ENCODE results near the gene THY1. TPM values are rescaled to one million over a fixed set of nuclear protein-coding genes. Genes with fewer than 3 reads are reported as not detected.

THY1 gene
- polyA plus RNA-seq, 1 donor from 2014 or later = 98.3 TPM

GRCh38 chr11:119427279-119427678, 4.3 kb upstream of the THY1 start:
- Histone ChIP-seq H3K9me3 (ENCODE audit: low read length) (no peaks in the 10 kb centered on the region), H3K27ac (ENCODE audit: low read length) (no peak overlapping the region), H3K27me3 (ENCODE audit: insufficient read depth, low read depth, low read length) (no peaks in the 10 kb centered on the region), H3K9me2 (ENCODE audit: insufficient read depth, low read length) (no peaks in the 10 kb centered on the region), H3K4me2 (ENCODE audit: low read length) (no peak overlapping the region), H4K20me1 (ENCODE audit: insufficient read depth) (no peaks in the 10 kb centered on the region), H2AFZ (ENCODE audit: low read depth, low read length) (no peak overlapping the region), H3K9ac (ENCODE audit: low read length) (no peak overlapping the region), H3K4me3 (ENCODE audit: low read length) (no peak overlapping the region), H3K79me2 (replicated peaks; ENCODE audit: insufficient read depth, low read length) (no peaks in the 10 kb centered on the region), H3K36me3 (ENCODE audit: insufficient read depth, low read length) (no peaks in the 10 kb centered on the region), H3F3A (ENCODE audit: insufficient read depth, low read length, poor library complexity, severe bottlenecking) (no peaks in the 10 kb centered on the region)
- TF ChIP-seq SMC3 (conservative IDR thresholded peaks at IDR 0.05; ENCODE audit: poor library complexity) = no peak
- TF ChIP-seq CTCF (IDR thresholded peaks at IDR 0.05; ENCODE audit: poor library complexity, severe bottlenecking) = no peak

GRCh38 chr11:119426142-119426541, 3.2 kb upstream of the THY1 start:
- no peak overlapping the region for H3K4me2 ChIP-seq (ENCODE audit: low read length)

More at GRCh38 chr11:119426142-119426541, 3.2 kb upstream of the THY1 start:
- H3K9me2 ChIP-seq (ENCODE audit: insufficient read depth, low read length) = no peaks in the 10 kb centered on the region
- no peak for TF ChIP-seq EP300 (conservative IDR thresholded peaks at IDR 0.05; ENCODE audit: poor library complexity, severe bottlenecking)
- no peak for TF ChIP-seq SMC3 (conservative IDR thresholded peaks at IDR 0.05; ENCODE audit: poor library complexity)
- no peak for TF ChIP-seq EZH2 (IDR thresholded peaks at IDR 0.05; ENCODE audit: borderline replicate concordance, insufficient read depth, low read length, poor library complexity, severe bottlenecking)
- no peak for TF ChIP-seq CTCF (IDR thresholded peaks at IDR 0.05; ENCODE audit: poor library complexity, severe bottlenecking)
- no peak for TF ChIP-seq POLR2AphosphoS5 (IDR thresholded peaks at IDR 0.05)
- no peak for TF ChIP-seq MXI1 (conservative IDR thresholded peaks at IDR 0.05; ENCODE audit: poor library complexity, severe bottlenecking)
- no peak for TF ChIP-seq REST (IDR thresholded peaks at IDR 0.05; ENCODE audit: borderline replicate concordance)
- TF ChIP-seq TAF1 (IDR thresholded peaks at IDR 0.05; ENCODE audit: low read depth) = no peak
- TF ChIP-seq RAD21 (conservative IDR thresholded peaks at IDR 0.05) = no peak
- no peak overlapping the region for H3K27ac ChIP-seq (ENCODE audit: low read length)
- peaks cover 3% of the 10 kb centered on the region for H3K79me2 ChIP-seq (replicated peaks; ENCODE audit: insufficient read depth, low read length)
- H2AFZ ChIP-seq (ENCODE audit: low read depth, low read length) = no peak overlapping the region
- H3K4me3 ChIP-seq (ENCODE audit: low read length) = no peak overlapping the region
- no peaks in the 10 kb centered on the region for H3K36me3 ChIP-seq (ENCODE audit: insufficient read depth, low read length)
- no peaks in the 10 kb centered on the region for H3K9me3 ChIP-seq (ENCODE audit: low read length)
- H3F3A ChIP-seq (ENCODE audit: insufficient read depth, low read length, poor library complexity, severe bottlenecking) = no peaks in the 10 kb centered on the region
- no peak overlapping the region for H3K9ac ChIP-seq (ENCODE audit: low read length)
- no peaks in the 10 kb centered on the region for H3K27me3 ChIP-seq (ENCODE audit: insufficient read depth, low read depth, low read length)
- H4K20me1 ChIP-seq (ENCODE audit: insufficient read depth) = no peaks in the 10 kb centered on the region
